ENCODE measurements around the gene HNF1A. TPM values are rescaled to one million over a fixed set of nuclear protein-coding genes. Genes with fewer than 3 reads are reported as not detected.

Gene HNF1A
- total and polyA plus RNA-seq, 10 of the 15 experiments (the other 5 are each of a cell fraction or from before 2014, with no cell fraction given) = 0.10 TPM; not detected in 9

DNA sequence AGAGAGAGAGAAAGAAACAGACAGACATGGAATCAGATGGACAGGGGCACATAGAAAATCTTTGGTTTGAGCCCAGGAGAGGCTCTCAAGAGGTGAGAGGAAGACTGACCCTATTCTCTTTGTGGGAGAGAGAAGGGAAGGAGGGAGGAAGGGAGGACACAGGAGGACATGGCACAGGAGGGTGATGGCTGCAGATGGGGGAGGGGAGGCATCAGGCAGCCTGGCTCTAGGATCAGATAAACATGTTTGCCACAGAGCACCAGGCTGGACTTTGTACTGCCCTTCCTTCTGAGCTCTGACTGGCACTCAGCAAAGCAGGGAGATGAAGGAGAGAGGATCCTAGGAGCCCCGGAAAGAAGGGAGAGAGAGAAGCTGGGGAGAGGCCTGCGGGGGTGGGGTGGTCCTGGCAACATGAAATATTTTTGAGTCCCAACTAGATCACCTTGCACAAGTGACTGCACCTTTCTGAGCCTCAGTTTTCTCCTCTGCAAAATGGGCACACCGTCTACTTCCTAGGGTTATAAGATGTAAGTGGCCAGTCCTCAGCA is 6.1 kb downstream of the HNF1A start:
- FAIRE-seq (no peak), ATAC-seq (no peak; the same call in 2 of the 3 replicates), DNase-seq (ENCODE audit: low read depth, low spot score) (no peak)
- ChIA-PET POLR2A (interaction anchor here (0.8 to 1.4 kb wide), 2 partner anchors 93 to 342 kb away, joined by 3 read pairs; no protein-coding TSS in a partner anchor), SMC1A (ENCODE audit: uncharacterized antibody, unreplicated experiment) (interaction anchor here (0.6 to 2.0 kb wide), 4 partner anchors 8 to 348 kb away, joined by 3 to 6 read pairs (median 3); no protein-coding TSS in a partner anchor), RAD21 (ENCODE audit: unreplicated experiment) (interaction anchor here (0.7 kb wide), 1 partner anchor 21 kb away, joined by 4 read pairs; no protein-coding TSS in a partner anchor), CTCF (interaction anchor here (0.6 to 1.4 kb wide), 3 partner anchors 12 to 403 kb away, joined by 4 to 5 read pairs (median 4); partner anchors contain the start of gene POP5)
- Histone ChIP-seq H3K9me3 (replicated peaks; ENCODE audit: control insufficient read depth, insufficient read depth, low read length) (no peaks in the 10 kb centered on the region), H3K79me2 (ENCODE audit: control insufficient read depth, insufficient read depth, low read length) (no peaks in the 10 kb centered on the region), H3K4me2 (ENCODE audit: control insufficient read depth, insufficient read depth) (no peak overlapping the region), H3K9ac (ENCODE audit: control insufficient read depth, insufficient read depth, low read length) (no peak overlapping the region), H3K4me1 (ENCODE audit: control insufficient read depth, insufficient read depth, low read length) (no peaks in the 10 kb centered on the region), H3K27ac (ENCODE audit: control insufficient read depth, insufficient read depth) (no peak overlapping the region), H2AFZ (ENCODE audit: control insufficient read depth, low read depth, low read length) (peak overlapping the region; percentile 25; the same call in 1 of the 2 replicates), H3K4me3 (no peak overlapping the region), H3K36me3 (ENCODE audit: control insufficient read depth in 2 of 2, insufficient read depth in 2 of 2, low read length in 1 of 2) (no peaks in the 10 kb centered on the region), H4K20me1 (ENCODE audit: control insufficient read depth, insufficient read depth) (no peaks in the 10 kb centered on the region), H3K27me3 (replicated peaks in 1 of 2; ENCODE audit: control insufficient read depth in 2 of 2, insufficient read depth in 2 of 2, low read length in 1 of 2) (no peaks in the 10 kb centered on the region)
- in situ Hi-C loops (cut with MboI) (no loop called here), intact Hi-C loops (cut with micrococcal nuclease; ENCODE audit: unreplicated experiment) (no loop called here)
- TF ChIP-seq EED (IDR thresholded peaks at IDR 0.05; ENCODE audit: low read depth) (no peak), NFXL1 (IDR thresholded peaks at IDR 0.05; ENCODE audit: borderline replicate concordance) (no peak), FOS (IDR thresholded peaks at IDR 0.05; ENCODE audit: borderline replicate concordance, extremely low read depth, insufficient read length) (no peak), RAD51 (IDR thresholded peaks at IDR 0.05) (no peak), RCOR1 (conservative IDR thresholded peaks at IDR 0.05; ENCODE audit: low read depth, low read length) (no peak), CHD2 (IDR thresholded peaks at IDR 0.05; ENCODE audit: borderline replicate concordance, low read depth, low read length) (no peak), ZNF207 (IDR thresholded peaks at IDR 0.05; ENCODE audit: borderline replicate concordance) (no peak), BCL11A (IDR thresholded peaks at IDR 0.05; ENCODE audit: low read depth, low read length) (no peak), IRF4 (IDR thresholded peaks at IDR 0.05; ENCODE audit: low read depth, low read length) (no peak), ZNF24 (IDR thresholded peaks at IDR 0.05) (no peak), SMC3 (IDR thresholded peaks at IDR 0.05; ENCODE audit: borderline replicate concordance, low read length) (no peak), USF1 (IDR thresholded peaks at IDR 0.05; ENCODE audit: borderline replicate concordance, extremely low read length, insufficient read depth, low read depth, low read length) (no peak), NFYB (IDR thresholded peaks at IDR 0.05; ENCODE audit: insufficient read depth, low read depth, low read length) (no peak), SREBF1 (IDR thresholded peaks at IDR 0.05; ENCODE audit: low read length) (no peak), RB1 (IDR thresholded peaks at IDR 0.05; ENCODE audit: borderline replicate concordance) (no peak), POLR2A (IDR thresholded peaks at IDR 0.05; ENCODE audit: low read depth, low read length) (no peak)
- TF ChIP-seq, protein P1, sequence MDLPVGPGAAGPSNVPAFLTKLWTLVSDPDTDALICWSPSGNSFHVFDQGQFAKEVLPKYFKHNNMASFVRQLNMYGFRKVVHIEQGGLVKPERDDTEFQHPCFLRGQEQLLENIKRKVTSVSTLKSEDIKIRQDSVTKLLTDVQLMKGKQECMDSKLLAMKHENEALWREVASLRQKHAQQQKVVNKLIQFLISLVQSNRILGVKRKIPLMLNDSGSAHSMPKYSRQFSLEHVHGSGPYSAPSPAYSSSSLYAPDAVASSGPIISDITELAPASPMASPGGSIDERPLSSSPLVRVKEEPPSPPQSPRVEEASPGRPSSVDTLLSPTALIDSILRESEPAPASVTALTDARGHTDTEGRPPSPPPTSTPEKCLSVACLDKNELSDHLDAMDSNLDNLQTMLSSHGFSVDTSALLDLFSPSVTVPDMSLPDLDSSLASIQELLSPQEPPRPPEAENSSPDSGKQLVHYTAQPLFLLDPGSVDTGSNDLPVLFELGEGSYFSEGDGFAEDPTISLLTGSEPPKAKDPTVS (IDR thresholded peaks at IDR 0.05; ENCODE audit: low read depth, low read length) = no peak
- 37% methylated on average over 3 of the region's 3 CpGs for WGBS (ENCODE audit: insufficient coverage, insufficient replicate concordance, low lambda C conversion rate, missing lambda C conversion rate)
- BruUV-seq (replicated peaks) = no TSS peak

Data from GM12878 (cell line).